HG03108 (cell line): ENCODE results near the gene TLR4.

Source experiments
- ATAC-seq: cut with Tn5 transposase; IDR thresholded peaks from one replicate; pipeline ENCODE4 v1.9.1; 2021; ENCODE audit warnings: moderate library complexity; ENCODE audit not compliant: unreplicated experiment

TLR4 gene

GRCh38 chr9:117744369-117744768, 40.2 kb downstream of the TLR4 start:
- no peak for ATAC-seq

- no peak for ATAC-seq
These were observed 40.7 kb downstream of the TLR4 start for GRCh38 chr9:117744856-117745389.

- ATAC-seq = no peak
These were observed 41.4 kb downstream of the TLR4 start for GRCh38 chr9:117745598-117745997.

GRCh38 chr9:117746263-117746662, 42.1 kb downstream of the TLR4 start:
- no peak for ATAC-seq

GRCh38 chr9:117747386-117747970, 43.3 kb downstream of the TLR4 start:
- no peak for ATAC-seq

- ATAC-seq = no peak
These were observed 46.2 kb downstream of the TLR4 start for GRCh38 chr9:117750401-117750800.

GRCh38 chr9:117752894-117753293, 48.7 kb downstream of the TLR4 start:
- no peak for ATAC-seq

- no peak for ATAC-seq
These were observed 53.5 kb downstream of the TLR4 start for GRCh38 chr9:117757561-117758190.

GRCh38 chr9:117763314-117763713, 59.1 kb downstream of the TLR4 start:
- ATAC-seq = no peak

GRCh38 chr9:117768750-117769395, 64.7 kb downstream of the TLR4 start:
- no peak for ATAC-seq

GRCh38 chr9:117771136-117771535, 66.9 kb downstream of the TLR4 start:
- no peak for ATAC-seq

GRCh38 chr9:117772960-117773359, 68.8 kb downstream of the TLR4 start:
- ATAC-seq = no peak
